Measurements from ENCODE around the gene CTLA4.

GRCh38 chr2:203886661-203887151 is 19.1 kb downstream of the CTLA4 start:
- TF ChIP-seq CTCF (IDR thresholded peaks at IDR 0.05) = no peak
- TF ChIP-seq ZFX (IDR thresholded peaks at IDR 0.05; ENCODE audit: borderline replicate concordance) = no peak
